ENCODE results near the gene MAPKBP1. TPM values are rescaled to one million over a fixed set of nuclear protein-coding genes. Genes with fewer than 3 reads are reported as not detected.

Gene MAPKBP1
- total RNA-seq, 2 donors from 2014 or later, result 16.0 to 17.7 TPM

- no peaks in the 10 kb centered on the region for H3K4me1 Mint-ChIP-seq (ENCODE audit: low read depth)
- H3K27ac Mint-ChIP-seq, result no peak overlapping the region
- H3K36me3 Mint-ChIP-seq (ENCODE audit: insufficient read depth in 2 of 2), result peaks cover 0 to 1% of the 10 kb centered on the region in 2 donors
- no peaks in the 10 kb centered on the region for H3K9me3 Mint-ChIP-seq
- DNase-seq (no peak), ATAC-seq (replicated peaks in 1 of 2) (no peak)
- no peaks in the 10 kb centered on the region for H3K27me3 Mint-ChIP-seq (ENCODE audit: low read depth)
- H3K4me3 Mint-ChIP-seq, result no peak overlapping the region
Observed at GRCh38 chr15:41817781-41818180, 43.5 kb downstream of the MAPKBP1 start.

GRCh38 chr15:41819455-41820050 lies 45.3 kb downstream of the MAPKBP1 start:
- H3K27ac Mint-ChIP-seq, result no peak overlapping the region
- no peaks in the 10 kb centered on the region for H3K9me3 Mint-ChIP-seq
- H3K36me3 Mint-ChIP-seq (ENCODE audit: insufficient read depth in 2 of 2), result peaks cover 0 to 1% of the 10 kb centered on the region in 2 donors
- no peaks in the 10 kb centered on the region for H3K4me1 Mint-ChIP-seq (ENCODE audit: low read depth)
- H3K4me3 Mint-ChIP-seq, result no peak overlapping the region
- H3K27me3 Mint-ChIP-seq (ENCODE audit: low read depth), result no peaks in the 10 kb centered on the region
- DNase-seq (no peak), ATAC-seq (replicated peaks in 1 of 2) (no peak)

GRCh38 chr15:41820791-41821423 lies 46.6 kb downstream of the MAPKBP1 start:
- Mint-ChIP-seq H3K27me3 (ENCODE audit: low read depth) (no peaks in the 10 kb centered on the region), H3K9me3 (no peaks in the 10 kb centered on the region), H3K36me3 (ENCODE audit: insufficient read depth in 2 of 2) (peaks cover 0 to under 1% of the 10 kb centered on the region in 2 donors), H3K4me3 (no peak overlapping the region), H3K4me1 (ENCODE audit: low read depth) (no peaks in the 10 kb centered on the region), H3K27ac (no peak overlapping the region)
- no peak for DNase-seq
- no peak for ATAC-seq (replicated peaks in 1 of 2)

DNA sequence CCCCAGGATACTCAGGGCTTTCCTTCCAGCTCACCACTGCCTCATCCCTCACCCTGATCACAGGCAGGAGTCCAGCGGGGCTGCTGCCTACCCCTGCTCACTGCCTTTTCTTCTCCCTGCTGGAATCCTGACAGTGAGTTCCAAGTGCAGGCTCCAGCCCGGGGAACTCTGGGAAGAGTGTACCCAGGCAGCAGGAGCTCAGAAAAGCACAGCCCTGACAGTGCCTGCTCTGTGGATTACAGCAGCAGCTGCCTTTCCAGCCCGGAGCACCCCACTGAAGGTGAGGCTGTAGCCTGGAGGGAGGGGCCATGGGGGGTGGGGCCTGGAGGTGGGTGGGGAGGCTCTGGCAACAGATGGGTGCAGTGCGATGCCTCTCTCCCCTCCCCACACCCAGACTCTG lies 47.5 kb downstream of the MAPKBP1 start:
- DNase-seq (no peak), ATAC-seq (replicated peaks in 1 of 2) (no peak)
- Mint-ChIP-seq H3K36me3 (ENCODE audit: insufficient read depth in 2 of 2) (no peaks in the 10 kb centered on the region), H3K27ac (no peak overlapping the region), H3K27me3 (ENCODE audit: low read depth) (no peaks in the 10 kb centered on the region), H3K9me3 (no peaks in the 10 kb centered on the region), H3K4me3 (no peak overlapping the region), H3K4me1 (ENCODE audit: low read depth) (no peaks in the 10 kb centered on the region)

DNA sequence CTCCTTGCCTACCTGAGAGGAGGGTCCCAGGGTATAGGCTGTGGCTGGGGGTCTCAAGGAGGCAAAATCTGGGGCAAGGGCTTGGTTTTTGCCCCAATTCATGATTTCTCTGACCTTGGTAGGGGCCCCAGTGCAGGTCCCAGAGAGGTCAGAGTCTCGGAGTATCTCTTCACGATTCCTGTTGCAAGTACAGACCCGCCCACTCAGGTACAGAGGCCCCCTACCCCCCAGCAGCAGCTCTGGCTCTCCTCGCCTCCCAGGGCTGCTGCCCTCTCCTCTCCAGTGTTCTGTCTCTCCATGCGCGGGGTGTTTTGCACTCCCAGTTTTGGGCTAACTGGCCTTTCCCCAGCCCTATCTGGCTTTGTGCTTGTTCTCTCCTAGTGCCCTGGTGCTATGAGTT lies 48.2 kb downstream of the MAPKBP1 start:
- Mint-ChIP-seq H3K4me3 (no peak overlapping the region), H3K9me3 (no peaks in the 10 kb centered on the region), H3K4me1 (ENCODE audit: low read depth) (peaks cover under 1% of the 10 kb centered on the region), H3K27ac (no peak overlapping the region), H3K36me3 (ENCODE audit: insufficient read depth in 2 of 2) (no peaks in the 10 kb centered on the region), H3K27me3 (ENCODE audit: low read depth) (no peaks in the 10 kb centered on the region)
- DNase-seq, result no peak
- ATAC-seq (replicated peaks in 1 of 2), result no peak

GRCh38 chr15:41822957-41823356 lies 48.7 kb downstream of the MAPKBP1 start:
- ATAC-seq (replicated peaks in 1 of 2) (no peak), DNase-seq (no peak)
- no peak overlapping the region for H3K4me3 Mint-ChIP-seq
- H3K9me3 Mint-ChIP-seq, result no peaks in the 10 kb centered on the region
- H3K27me3 Mint-ChIP-seq (ENCODE audit: low read depth), result no peaks in the 10 kb centered on the region
- H3K4me1 Mint-ChIP-seq (ENCODE audit: low read depth), result peaks cover 5% of the 10 kb centered on the region
- no peak overlapping the region for H3K27ac Mint-ChIP-seq
- no peaks in the 10 kb centered on the region for H3K36me3 Mint-ChIP-seq (ENCODE audit: insufficient read depth in 2 of 2)

GRCh38 chr15:41823502-41823901 lies 49.2 kb downstream of the MAPKBP1 start:
- Mint-ChIP-seq H3K9me3 (no peaks in the 10 kb centered on the region), H3K4me3 (no peak overlapping the region), H3K27ac (no peak overlapping the region), H3K27me3 (ENCODE audit: low read depth) (no peaks in the 10 kb centered on the region), H3K36me3 (ENCODE audit: insufficient read depth in 2 of 2) (no peaks in the 10 kb centered on the region), H3K4me1 (ENCODE audit: low read depth) (peaks cover 8% of the 10 kb centered on the region)
- ATAC-seq (replicated peaks in 1 of 2), result no peak
- DNase-seq, result no peak

- no peaks in the 10 kb centered on the region for H3K27me3 Mint-ChIP-seq (ENCODE audit: low read depth)
- H3K36me3 Mint-ChIP-seq (ENCODE audit: insufficient read depth in 2 of 2), result no peaks in the 10 kb centered on the region
- H3K27ac Mint-ChIP-seq, result no peak overlapping the region
- H3K9me3 Mint-ChIP-seq, result no peaks in the 10 kb centered on the region
- no peak overlapping the region for H3K4me3 Mint-ChIP-seq
- no peak for ATAC-seq (replicated peaks in 1 of 2)
- DNase-seq, result no peak
- H3K4me1 Mint-ChIP-seq (ENCODE audit: low read depth), result peaks cover 15% of the 10 kb centered on the region
Observed at GRCh38 chr15:41824062-41824745, 49.9 kb downstream of the MAPKBP1 start.

GRCh38 chr15:41825145-41825544 lies 50.9 kb downstream of the MAPKBP1 start:
- Mint-ChIP-seq H3K36me3 (ENCODE audit: insufficient read depth in 2 of 2) (no peaks in the 10 kb centered on the region), H3K9me3 (no peaks in the 10 kb centered on the region), H3K4me3 (no peak overlapping the region), H3K27me3 (ENCODE audit: low read depth) (no peaks in the 10 kb centered on the region), H3K4me1 (ENCODE audit: low read depth) (peaks cover 21% of the 10 kb centered on the region), H3K27ac (no peak overlapping the region)
- no peak for ATAC-seq (replicated peaks in 1 of 2)
- DNase-seq, result no peak

- H3K4me1 Mint-ChIP-seq (ENCODE audit: low read depth), result peaks cover 26% of the 10 kb centered on the region
- peak overlapping the region; percentile 58 to 76 for H3K4me3 Mint-ChIP-seq
- no peaks in the 10 kb centered on the region for H3K36me3 Mint-ChIP-seq (ENCODE audit: insufficient read depth in 2 of 2)
- H3K9me3 Mint-ChIP-seq, result no peaks in the 10 kb centered on the region
- DNase-seq (no peak), ATAC-seq (replicated peaks in 1 of 2) (no peak)
- no peak overlapping the region for H3K27ac Mint-ChIP-seq
- no peaks in the 10 kb centered on the region for H3K27me3 Mint-ChIP-seq (ENCODE audit: low read depth)
Observed at GRCh38 chr15:41825572-41826535, 51.6 kb downstream of the MAPKBP1 start.

GRCh38 chr15:41827290-41827879 lies 53.1 kb downstream of the MAPKBP1 start:
- DNase-seq (peak in 1 of 2 donors; percentile 24), ATAC-seq (replicated peaks in 1 of 2) (peak; percentile 12 to 14)
- Mint-ChIP-seq H3K27ac (no peak overlapping the region), H3K9me3 (no peaks in the 10 kb centered on the region), H3K36me3 (ENCODE audit: insufficient read depth in 2 of 2) (no peaks in the 10 kb centered on the region), H3K4me1 (ENCODE audit: low read depth) (peaks cover 40% of the 10 kb centered on the region), H3K4me3 (peak overlapping the region; percentile 92 to 100), H3K27me3 (ENCODE audit: low read depth) (no peaks in the 10 kb centered on the region)

- Mint-ChIP-seq H3K9me3 (no peaks in the 10 kb centered on the region), H3K4me3 (peak within 1 kb of the TSS; percentile 92 to 100), H3K27ac (peak within 1 kb of the TSS; percentile 98), H3K36me3 (ENCODE audit: insufficient read depth in 2 of 2) (no peaks in the 10 kb centered on the region), H3K27me3 (ENCODE audit: low read depth) (no peaks in the 10 kb centered on the region), H3K4me1 (ENCODE audit: low read depth) (peaks cover 47% of the 10 kb centered on the region)
- ATAC-seq (replicated peaks in 1 of 2) (peak; percentile 90 to 95), DNase-seq (peak; percentile 97 to 98)
Observed at GRCh38 chr15:41827880-41828806, 53.9 kb downstream of the MAPKBP1 start, which contains the start of gene JMJD7. TSS of gene JMJD7 (plus strand) at chr15:41828092. CDS start at chr15:41828125, 33 bp downstream.

All from activated T-cell treated with anti-CD3 and anti-CD28 coated beads, Interleukin-2, amount 50 U/mL, for 72 hours (primary cell).